GM12892 (cell line): ENCODE measurements around the gene KLF17.

Source experiments
- DNase-seq: peaks from one replicate; pipeline ENCODE4 v3.0.0; 2011; ENCODE audit not compliant: insufficient read length
- FAIRE-seq: peaks from 2 replicates; lab custom pipeline; 2011; peaks lifted over from hg19 to GRCh38; lab: Jason Lieb, UNC
- POLR2A ChIP-seq: IDR thresholded peaks from 2 replicates; pipeline ENCODE4 v1.6.1; 2011; ENCODE audit warnings: low read depth, low read length, control low read depth
- POLR2AphosphoS5 ChIP-seq: IDR thresholded peaks from 2 replicates; pipeline ENCODE4 v1.6.1; 2011; ENCODE audit warnings: low read depth, low read length, control low read depth
- TAF1 ChIP-seq: IDR thresholded peaks from 2 replicates; pipeline ENCODE4 v1.6.1; 2011; ENCODE audit warnings: low read depth, mild to moderate bottlenecking, control low read depth, low read length, borderline replicate concordance

Gene KLF17

GRCh38 chr1:44168520-44169098, 50.0 kb downstream of the KLF17 start:
- TF ChIP-seq TAF1 (no peak), POLR2A (no peak), POLR2AphosphoS5 (no peak)
- FAIRE-seq, result no peak
- DNase-seq, result no peak

- TF ChIP-seq POLR2AphosphoS5, result no peak
- TF ChIP-seq POLR2A, result no peak
- no peak for TF ChIP-seq TAF1
- no peak for DNase-seq
- no peak for FAIRE-seq
Observed at GRCh38 chr1:44170281-44170823, 51.7 kb downstream of the KLF17 start.

DNA sequence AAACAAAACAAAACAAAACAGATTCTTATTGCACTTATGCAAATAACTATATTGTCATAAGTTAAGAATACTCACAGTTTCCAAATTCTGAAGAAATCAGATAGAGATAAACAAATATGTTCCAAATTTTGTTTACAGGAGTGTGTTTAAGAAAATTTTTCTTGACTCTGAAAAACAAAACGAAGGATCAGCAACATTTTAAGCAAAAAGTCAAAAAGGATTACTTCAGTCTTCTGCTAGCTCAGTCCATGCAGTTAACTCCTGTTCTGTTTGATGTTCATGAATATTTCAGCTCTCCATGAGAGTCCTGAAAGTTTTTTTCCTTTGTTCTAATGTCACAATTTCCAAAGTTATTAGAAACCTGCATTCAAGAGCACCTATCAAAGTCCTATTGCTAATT, 56.0 kb downstream of the KLF17 start:
- no peak for DNase-seq
- no peak for FAIRE-seq
- TF ChIP-seq TAF1 (no peak), POLR2AphosphoS5 (no peak), POLR2A (no peak)
